OCI-LY1 (cell line): ENCODE results near the gene TNNT2.

Source experiments
- CTCF ChIP-seq: fragments of 200-600 bp; sonication (generic), shearing (Covaris generic); IDR thresholded peaks from 2 replicates; pipeline ENCODE4 v1.5.1; 2017; ENCODE audit warnings: mild to moderate bottlenecking, antibody characterized with exemption, low read length, moderate library complexity, mixed read lengths
- EZH2 ChIP-seq: fragments of 200-600 bp; sonication (generic), shearing (Covaris generic); IDR thresholded peaks from 2 replicates; pipeline ENCODE4 v1.8.0; 2017; ENCODE audit warnings: borderline replicate concordance, mixed run types, mild to moderate bottlenecking, antibody characterized with exemption, low read length, moderate library complexity, mixed read lengths

DNA sequence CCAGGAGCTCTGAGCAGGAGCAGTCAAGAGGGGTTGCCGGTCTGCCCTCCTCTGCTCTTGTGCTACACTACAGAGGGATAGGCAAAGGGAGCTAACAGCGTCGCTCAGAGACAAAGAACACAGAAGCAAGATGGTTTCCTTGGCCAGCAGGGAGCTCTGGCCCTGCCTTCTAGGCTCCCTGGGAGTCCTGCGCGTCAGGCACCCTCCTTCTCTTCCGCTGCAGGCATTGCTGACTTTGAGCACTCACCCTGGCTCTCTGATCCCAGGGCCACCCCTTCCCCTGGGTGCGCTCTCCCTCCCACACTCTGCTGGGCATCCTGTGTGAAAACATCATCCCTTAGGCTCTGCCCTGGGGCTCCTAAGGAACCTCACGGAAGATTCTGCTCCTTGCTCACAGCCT, 43.6 kb upstream of the TNNT2 start:
- TF ChIP-seq CTCF (no peak), EZH2 (no peak)
